ENCODE results near the gene SLC2A11. TPM values are rescaled to one million over a fixed set of nuclear protein-coding genes. Genes with fewer than 3 reads are reported as not detected.
A peak's percentile ranks its signal among the peaks of the same experiment; 100 is the strongest.

The SLC2A11 gene
- total and polyA plus RNA-seq, 10 of the 15 experiments (the other 5 are each of a cell fraction or from before 2014, with no cell fraction given), result 0.98 to 18.3 (median 8.6) TPM

DNA sequence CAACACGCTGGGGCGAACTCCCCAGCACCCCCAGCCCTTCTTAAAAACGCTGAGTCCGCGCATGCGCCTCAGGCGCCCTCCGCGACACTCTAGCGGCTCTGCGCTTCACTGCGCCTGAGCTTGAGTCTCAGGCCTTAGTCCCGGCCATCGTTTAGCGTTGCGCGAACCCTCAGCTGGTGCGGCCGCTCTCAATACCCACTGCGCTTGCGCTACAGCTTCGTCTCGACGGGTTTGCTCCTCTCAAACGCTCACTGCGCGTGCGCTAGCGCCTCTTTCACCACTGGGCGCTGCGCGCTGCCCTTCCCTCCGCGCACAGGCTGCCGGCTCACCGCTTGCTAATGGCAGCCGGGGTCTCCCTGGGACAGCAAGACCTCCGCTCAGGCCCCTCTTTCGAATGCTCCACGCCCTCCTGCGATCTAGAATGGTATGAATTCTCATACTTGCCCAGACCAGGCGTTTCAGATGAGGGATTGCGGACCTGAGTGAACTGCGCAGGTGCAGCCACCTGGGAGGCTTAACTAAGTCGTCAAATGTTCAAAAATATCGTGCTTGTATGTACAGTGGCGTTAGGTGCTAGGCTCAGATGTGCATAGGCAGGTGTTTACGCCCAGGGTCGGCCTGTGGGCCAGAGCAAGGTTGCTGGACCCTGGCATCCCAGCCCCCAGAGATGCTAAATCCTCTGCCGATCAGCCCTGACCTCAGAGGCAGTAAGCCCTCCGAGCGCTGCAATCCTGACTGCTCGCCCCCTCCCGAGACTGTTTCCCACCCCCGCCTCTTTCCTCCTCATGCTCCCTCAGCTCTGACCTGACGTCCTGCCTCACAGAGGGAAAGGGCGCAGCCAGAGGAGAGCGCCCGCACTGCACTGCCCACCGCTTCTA, at the start of gene SLC2A11 (continued):
- TF ChIP-seq SMC3 (IDR thresholded peaks at IDR 0.05; ENCODE audit: borderline replicate concordance, low read length), result no peak
- no peak for TF ChIP-seq FOXM1 (IDR thresholded peaks at IDR 0.05; ENCODE audit: low read depth, low read length)
- TF ChIP-seq, protein P1, sequence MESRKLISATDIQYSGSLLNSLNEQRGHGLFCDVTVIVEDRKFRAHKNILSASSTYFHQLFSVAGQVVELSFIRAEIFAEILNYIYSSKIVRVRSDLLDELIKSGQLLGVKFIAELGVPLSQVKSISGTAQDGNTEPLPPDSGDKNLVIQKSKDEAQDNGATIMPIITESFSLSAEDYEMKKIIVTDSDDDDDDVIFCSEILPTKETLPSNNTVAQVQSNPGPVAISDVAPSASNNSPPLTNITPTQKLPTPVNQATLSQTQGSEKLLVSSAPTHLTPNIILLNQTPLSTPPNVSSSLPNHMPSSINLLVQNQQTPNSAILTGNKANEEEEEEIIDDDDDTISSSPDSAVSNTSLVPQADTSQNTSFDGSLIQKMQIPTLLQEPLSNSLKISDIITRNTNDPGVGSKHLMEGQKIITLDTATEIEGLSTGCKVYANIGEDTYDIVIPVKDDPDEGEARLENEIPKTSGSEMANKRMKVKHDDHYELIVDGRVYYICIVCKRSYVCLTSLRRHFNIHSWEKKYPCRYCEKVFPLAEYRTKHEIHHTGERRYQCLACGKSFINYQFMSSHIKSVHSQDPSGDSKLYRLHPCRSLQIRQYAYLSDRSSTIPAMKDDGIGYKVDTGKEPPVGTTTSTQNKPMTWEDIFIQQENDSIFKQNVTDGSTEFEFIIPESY (IDR thresholded peaks at IDR 0.05), result no peak
- TF ChIP-seq NFIC (IDR thresholded peaks at IDR 0.05; ENCODE audit: low read depth, low read length), result no peak
- TF ChIP-seq CBFB (IDR thresholded peaks at IDR 0.05; ENCODE audit: low read depth), result peak; percentile 57; the same call in 1 of the 2 replicates
- TF ChIP-seq, protein P2, sequence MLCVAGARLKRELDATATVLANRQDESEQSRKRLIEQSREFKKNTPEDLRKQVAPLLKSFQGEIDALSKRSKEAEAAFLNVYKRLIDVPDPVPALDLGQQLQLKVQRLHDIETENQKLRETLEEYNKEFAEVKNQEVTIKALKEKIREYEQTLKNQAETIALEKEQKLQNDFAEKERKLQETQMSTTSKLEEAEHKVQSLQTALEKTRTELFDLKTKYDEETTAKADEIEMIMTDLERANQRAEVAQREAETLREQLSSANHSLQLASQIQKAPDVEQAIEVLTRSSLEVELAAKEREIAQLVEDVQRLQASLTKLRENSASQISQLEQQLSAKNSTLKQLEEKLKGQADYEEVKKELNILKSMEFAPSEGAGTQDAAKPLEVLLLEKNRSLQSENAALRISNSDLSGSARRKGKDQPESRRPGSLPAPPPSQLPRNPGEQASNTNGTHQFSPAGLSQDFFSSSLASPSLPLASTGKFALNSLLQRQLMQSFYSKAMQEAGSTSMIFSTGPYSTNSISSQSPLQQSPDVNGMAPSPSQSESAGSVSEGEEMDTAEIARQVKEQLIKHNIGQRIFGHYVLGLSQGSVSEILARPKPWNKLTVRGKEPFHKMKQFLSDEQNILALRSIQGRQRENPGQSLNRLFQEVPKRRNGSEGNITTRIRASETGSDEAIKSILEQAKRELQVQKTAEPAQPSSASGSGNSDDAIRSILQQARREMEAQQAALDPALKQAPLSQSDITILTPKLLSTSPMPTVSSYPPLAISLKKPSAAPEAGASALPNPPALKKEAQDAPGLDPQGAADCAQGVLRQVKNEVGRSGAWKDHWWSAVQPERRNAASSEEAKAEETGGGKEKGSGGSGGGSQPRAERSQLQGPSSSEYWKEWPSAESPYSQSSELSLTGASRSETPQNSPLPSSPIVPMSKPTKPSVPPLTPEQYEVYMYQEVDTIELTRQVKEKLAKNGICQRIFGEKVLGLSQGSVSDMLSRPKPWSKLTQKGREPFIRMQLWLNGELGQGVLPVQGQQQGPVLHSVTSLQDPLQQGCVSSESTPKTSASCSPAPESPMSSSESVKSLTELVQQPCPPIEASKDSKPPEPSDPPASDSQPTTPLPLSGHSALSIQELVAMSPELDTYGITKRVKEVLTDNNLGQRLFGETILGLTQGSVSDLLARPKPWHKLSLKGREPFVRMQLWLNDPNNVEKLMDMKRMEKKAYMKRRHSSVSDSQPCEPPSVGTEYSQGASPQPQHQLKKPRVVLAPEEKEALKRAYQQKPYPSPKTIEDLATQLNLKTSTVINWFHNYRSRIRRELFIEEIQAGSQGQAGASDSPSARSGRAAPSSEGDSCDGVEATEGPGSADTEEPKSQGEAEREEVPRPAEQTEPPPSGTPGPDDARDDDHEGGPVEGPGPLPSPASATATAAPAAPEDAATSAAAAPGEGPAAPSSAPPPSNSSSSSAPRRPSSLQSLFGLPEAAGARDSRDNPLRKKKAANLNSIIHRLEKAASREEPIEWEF (IDR thresholded peaks at IDR 0.05; ENCODE audit: insufficient replicate concordance, low read depth, low read length), result no peak
- TF ChIP-seq, protein P3, sequence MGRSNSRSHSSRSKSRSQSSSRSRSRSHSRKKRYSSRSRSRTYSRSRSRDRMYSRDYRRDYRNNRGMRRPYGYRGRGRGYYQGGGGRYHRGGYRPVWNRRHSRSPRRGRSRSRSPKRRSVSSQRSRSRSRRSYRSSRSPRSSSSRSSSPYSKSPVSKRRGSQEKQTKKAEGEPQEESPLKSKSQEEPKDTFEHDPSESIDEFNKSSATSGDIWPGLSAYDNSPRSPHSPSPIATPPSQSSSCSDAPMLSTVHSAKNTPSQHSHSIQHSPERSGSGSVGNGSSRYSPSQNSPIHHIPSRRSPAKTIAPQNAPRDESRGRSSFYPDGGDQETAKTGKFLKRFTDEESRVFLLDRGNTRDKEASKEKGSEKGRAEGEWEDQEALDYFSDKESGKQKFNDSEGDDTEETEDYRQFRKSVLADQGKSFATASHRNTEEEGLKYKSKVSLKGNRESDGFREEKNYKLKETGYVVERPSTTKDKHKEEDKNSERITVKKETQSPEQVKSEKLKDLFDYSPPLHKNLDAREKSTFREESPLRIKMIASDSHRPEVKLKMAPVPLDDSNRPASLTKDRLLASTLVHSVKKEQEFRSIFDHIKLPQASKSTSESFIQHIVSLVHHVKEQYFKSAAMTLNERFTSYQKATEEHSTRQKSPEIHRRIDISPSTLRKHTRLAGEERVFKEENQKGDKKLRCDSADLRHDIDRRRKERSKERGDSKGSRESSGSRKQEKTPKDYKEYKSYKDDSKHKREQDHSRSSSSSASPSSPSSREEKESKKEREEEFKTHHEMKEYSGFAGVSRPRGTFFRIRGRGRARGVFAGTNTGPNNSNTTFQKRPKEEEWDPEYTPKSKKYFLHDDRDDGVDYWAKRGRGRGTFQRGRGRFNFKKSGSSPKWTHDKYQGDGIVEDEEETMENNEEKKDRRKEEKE (IDR thresholded peaks at IDR 0.05), result no peak
- no peak for TF ChIP-seq ASH2L (IDR thresholded peaks at IDR 0.05; ENCODE audit: borderline replicate concordance, low read depth)
- TF ChIP-seq POU2F2 (IDR thresholded peaks at IDR 0.05; ENCODE audit: borderline replicate concordance, low read depth, low read length), result no peak
- TF ChIP-seq, protein P4, sequence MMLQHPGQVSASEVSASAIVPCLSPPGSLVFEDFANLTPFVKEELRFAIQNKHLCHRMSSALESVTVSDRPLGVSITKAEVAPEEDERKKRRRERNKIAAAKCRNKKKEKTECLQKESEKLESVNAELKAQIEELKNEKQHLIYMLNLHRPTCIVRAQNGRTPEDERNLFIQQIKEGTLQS (IDR thresholded peaks at IDR 0.05; ENCODE audit: borderline replicate concordance, extremely low read depth, low read depth, low read length), result 0 out of 2 replicates have a peak, but pooled peaks have one; percentile 15
- peak; percentile 78; the same call in 1 of the 2 replicates for TF ChIP-seq TAF1 (IDR thresholded peaks at IDR 0.05; ENCODE audit: borderline replicate concordance, low read depth, low read length)
- no peak for TF ChIP-seq ATF7 (IDR thresholded peaks at IDR 0.05; ENCODE audit: low read depth)
- TF ChIP-seq LARP7 (IDR thresholded peaks at IDR 0.05), result peak; percentile 51; the same call in 1 of the 2 replicates
- no peak for TF ChIP-seq ZNF24 (IDR thresholded peaks at IDR 0.05)
- TF ChIP-seq TCF7 (IDR thresholded peaks at IDR 0.05; ENCODE audit: borderline replicate concordance), result no peak
- TF ChIP-seq ETV6 (conservative IDR thresholded peaks at IDR 0.05 in 1 of 2, IDR thresholded peaks at IDR 0.05 in 1 of 2; ENCODE audit: borderline replicate concordance in 1 of 2, low read depth in 1 of 2), result no peak
- TF ChIP-seq RUNX3 (IDR thresholded peaks at IDR 0.05; ENCODE audit: low read length), result no peak

All from GM12878 (cell line).